ENCODE data around the gene CD7.

The CD7 gene

DNA sequence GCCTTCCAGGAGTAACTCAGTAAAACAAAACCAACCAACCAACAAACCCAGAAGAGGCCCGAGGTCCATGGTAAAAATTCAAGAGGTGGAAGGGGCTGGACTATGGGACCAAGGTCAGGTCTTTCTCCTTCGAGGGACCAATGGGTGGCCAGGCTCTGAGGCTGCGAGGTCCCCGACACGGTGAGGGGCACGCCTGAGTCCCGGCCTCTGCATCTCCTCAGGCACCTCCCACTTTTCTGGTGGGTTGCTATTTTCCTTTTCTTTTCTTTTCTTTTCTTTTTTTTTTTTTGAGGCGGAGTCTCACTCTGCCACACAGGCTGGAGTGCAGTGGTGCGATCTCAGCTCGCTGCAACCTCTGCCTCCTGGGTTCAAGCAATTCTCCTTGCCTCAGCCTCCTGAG lies 18.0 kb downstream of the CD7 start:
- Histone ChIP-seq H4K91ac (ENCODE audit: low read depth, low read length, poor library complexity) (no peak overlapping the region), H2AK5ac (ENCODE audit: low read depth, low read length) (peak overlapping the region; percentile 47), H3K79me1 (ENCODE audit: low read depth, low read length) (peaks cover 2% of the 10 kb centered on the region), H3K4ac (ENCODE audit: low read length) (no peak overlapping the region), H2BK5ac (ENCODE audit: low read length) (no peak overlapping the region), H3K9ac (ENCODE audit: low read depth, low read length, poor library complexity) (no peak overlapping the region), H3K18ac (ENCODE audit: low read length) (no peak overlapping the region), H3K14ac (ENCODE audit: low read length) (no peak overlapping the region), H3K4me3 (ENCODE audit: low read length in 2 of 2) (no peak overlapping the region), H4K8ac (ENCODE audit: low read depth, low read length) (no peak overlapping the region), H3K23ac (ENCODE audit: low read depth, low read length, poor library complexity) (no peak overlapping the region), H3K4me2 (ENCODE audit: insufficient read depth, low read length, poor library complexity, severe bottlenecking) (no peak overlapping the region), H2AFZ (ENCODE audit: low read length) (peak overlapping the region; percentile 57), H3K4me1 (ENCODE audit: control insufficient read depth in 2 of 2, insufficient read depth in 1 of 2, low read depth in 1 of 2, low read length in 2 of 2) (peaks cover 8 to 19% of the 10 kb centered on the region in 2 donors), H2BK120ac (ENCODE audit: low read depth, low read length) (peak overlapping the region; percentile 51), H3K27ac (replicated peaks; ENCODE audit: low read length) (no peak overlapping the region), H3K27me3 (ENCODE audit: control insufficient read depth in 3 of 3, insufficient read depth in 3 of 3, low read depth in 1 of 3, low read length in 3 of 3) (peaks cover 0 to 7% (median 2%) of the 10 kb centered on the region in 3 experiments), H3K9me3 (replicated peaks in 1 of 2; ENCODE audit: control insufficient read depth in 2 of 2, insufficient read depth in 1 of 2, low read depth in 1 of 2, low read length in 2 of 2) (no peaks in the 10 kb centered on the region), H2BK15ac (ENCODE audit: low read length) (no peak overlapping the region), H2BK12ac (ENCODE audit: low read length) (no peak overlapping the region), H3K36me3 (replicated peaks in 1 of 2; ENCODE audit: control insufficient read depth in 2 of 2, insufficient read depth in 2 of 2, low read length in 2 of 2) (no peaks in the 10 kb centered on the region)
- no CpG with 5 or more reads among the region's 10 CpGs for WGBS, 2 donors (ENCODE audit: extremely low coverage in 2 of 2, insufficient read length in 2 of 2, insufficient replicate concordance in 1 of 2)
- DNase-seq (ENCODE audit: low spot score) = no peak

DNA sequence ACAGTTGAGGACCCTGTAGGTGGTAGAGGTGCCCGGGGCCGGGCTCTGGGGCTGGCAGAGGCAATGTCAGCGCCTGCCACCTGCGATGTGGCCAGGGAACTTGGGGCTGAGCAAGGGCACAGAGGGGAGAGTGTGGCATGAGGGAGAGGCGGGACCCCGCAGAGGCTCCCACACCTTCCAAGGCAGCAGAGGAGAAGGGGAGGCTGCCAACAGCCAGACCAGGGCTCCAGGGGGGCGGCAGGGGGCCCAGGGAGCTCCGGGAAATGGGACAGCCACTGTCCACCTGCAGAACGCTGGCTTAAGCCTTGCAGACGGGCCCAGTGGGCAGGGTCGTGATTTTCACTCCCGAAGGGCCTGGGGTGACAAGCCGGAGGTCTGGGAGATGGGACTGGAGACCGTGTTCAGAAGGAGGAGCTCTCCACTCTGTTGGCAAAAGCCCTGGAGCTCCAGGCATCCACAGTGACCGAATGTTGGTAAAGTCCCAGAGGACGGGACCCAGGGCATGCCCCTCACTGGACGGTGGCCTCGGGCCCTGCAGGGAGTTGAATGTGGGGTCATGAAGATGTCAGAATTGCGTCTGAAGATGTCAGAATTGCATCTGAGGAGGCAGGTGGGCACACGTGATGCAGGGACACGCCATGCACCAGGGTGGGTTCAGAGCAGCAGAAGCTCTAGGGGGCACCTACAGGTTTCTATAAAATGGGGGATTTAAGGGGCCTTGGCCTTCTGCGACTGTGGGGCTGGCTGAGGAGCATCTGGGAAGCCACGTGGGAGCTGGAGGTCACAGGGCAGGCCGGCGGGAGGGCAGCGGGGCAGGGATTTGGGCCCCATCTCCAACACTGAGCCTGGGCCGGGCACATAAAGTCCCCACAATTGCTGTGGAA lies 18.6 kb downstream of the CD7 start:
- Histone ChIP-seq H3K4me2 (ENCODE audit: insufficient read depth, low read length, poor library complexity, severe bottlenecking) (peak overlapping the region; percentile 3), H3K9me3 (replicated peaks in 1 of 2; ENCODE audit: control insufficient read depth in 2 of 2, insufficient read depth in 1 of 2, low read depth in 1 of 2, low read length in 2 of 2) (no peaks in the 10 kb centered on the region), H3K27ac (replicated peaks; ENCODE audit: low read length) (no peak overlapping the region), H4K8ac (ENCODE audit: low read depth, low read length) (no peak overlapping the region), H3K27me3 (ENCODE audit: control insufficient read depth in 3 of 3, insufficient read depth in 3 of 3, low read depth in 1 of 3, low read length in 3 of 3) (peaks cover 0 to 7% (median 2%) of the 10 kb centered on the region in 3 experiments), H3K4me3 (ENCODE audit: low read length in 2 of 2) (no peak overlapping the region), H2BK12ac (ENCODE audit: low read length) (no peak overlapping the region), H2BK5ac (ENCODE audit: low read length) (peak overlapping the region; percentile 63), H3K4me1 (ENCODE audit: control insufficient read depth in 2 of 2, insufficient read depth in 1 of 2, low read depth in 1 of 2, low read length in 2 of 2) (peaks cover 10 to 14% of the 10 kb centered on the region in 2 donors), H3K4ac (ENCODE audit: low read length) (no peak overlapping the region), H4K91ac (ENCODE audit: low read depth, low read length, poor library complexity) (no peak overlapping the region), H2BK120ac (ENCODE audit: low read depth, low read length) (peak overlapping the region; percentile 51), H3K9ac (ENCODE audit: low read depth, low read length, poor library complexity) (peak overlapping the region; percentile 36), H3K36me3 (replicated peaks in 1 of 2; ENCODE audit: control insufficient read depth in 2 of 2, insufficient read depth in 2 of 2, low read length in 2 of 2) (no peaks in the 10 kb centered on the region), H3K14ac (ENCODE audit: low read length) (no peak overlapping the region), H2AK5ac (ENCODE audit: low read depth, low read length) (peak overlapping the region; percentile 93), H2AFZ (ENCODE audit: low read length) (peak overlapping the region; percentile 57), H3K23ac (ENCODE audit: low read depth, low read length, poor library complexity) (peak overlapping the region; percentile 90), H2BK15ac (ENCODE audit: low read length) (peak overlapping the region; percentile 95), H3K18ac (ENCODE audit: low read length) (peak overlapping the region; percentile 36), H3K79me1 (ENCODE audit: low read depth, low read length) (peaks cover under 1% of the 10 kb centered on the region)
- no peak for DNase-seq (ENCODE audit: low spot score)
- no CpG with 5 or more reads among the region's 27 CpGs for WGBS, 2 donors (ENCODE audit: extremely low coverage in 2 of 2, insufficient read length in 2 of 2, insufficient replicate concordance in 1 of 2)

DNA sequence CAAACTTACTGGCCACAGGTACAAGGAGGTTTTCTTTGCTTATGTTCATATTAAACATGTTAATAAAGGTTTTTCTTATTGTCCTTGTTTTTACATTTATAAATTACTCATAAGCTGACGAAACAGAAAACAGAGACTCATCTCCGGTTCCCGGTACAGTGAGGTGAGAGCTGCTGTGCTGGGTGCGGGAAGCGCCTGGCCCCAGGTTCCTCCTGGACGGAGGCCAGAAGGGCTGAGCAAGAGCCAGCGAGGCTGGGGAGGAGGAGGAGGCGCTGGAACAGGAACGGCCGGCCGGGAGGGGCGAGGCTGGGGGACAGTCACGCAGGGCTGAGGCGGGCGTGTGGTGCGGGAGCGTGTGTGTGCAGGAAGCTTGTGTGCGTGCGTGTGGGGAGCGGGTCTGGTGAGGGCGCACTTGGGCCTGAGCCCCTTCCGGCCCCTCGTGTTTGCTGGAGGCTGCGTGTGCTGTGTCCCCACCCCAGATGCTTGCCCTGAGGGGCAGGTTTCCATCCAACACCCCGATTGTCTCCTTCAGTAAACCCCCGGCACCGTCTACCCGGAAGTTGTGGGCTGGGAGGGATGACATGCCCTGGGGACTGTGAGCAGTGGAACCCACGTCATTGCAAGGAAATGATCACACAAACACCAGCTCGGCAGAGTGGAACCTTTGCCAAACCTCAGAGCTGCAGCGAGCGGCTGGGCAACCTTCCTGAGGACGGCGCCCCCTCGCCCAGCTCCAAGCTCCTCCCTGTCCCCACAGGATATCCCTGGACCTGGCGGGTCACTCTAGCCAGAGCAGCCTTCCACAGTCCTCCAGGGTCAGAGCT lies 19.5 kb downstream of the CD7 start:
- Histone ChIP-seq H3K18ac (ENCODE audit: low read length) (peak overlapping the region; percentile 73), H3K23ac (ENCODE audit: low read depth, low read length, poor library complexity) (peak overlapping the region; percentile 90), H4K91ac (ENCODE audit: low read depth, low read length, poor library complexity) (peak overlapping the region; percentile 90), H3K4ac (ENCODE audit: low read length) (no peak overlapping the region), H3K79me1 (ENCODE audit: low read depth, low read length) (no peaks in the 10 kb centered on the region), H2AFZ (ENCODE audit: low read length) (no peak overlapping the region), H3K27me3 (ENCODE audit: control insufficient read depth in 3 of 3, insufficient read depth in 3 of 3, low read depth in 1 of 3, low read length in 3 of 3) (peaks cover 0 to 7% (median 2%) of the 10 kb centered on the region in 3 experiments), H2BK12ac (ENCODE audit: low read length) (peak overlapping the region; percentile 52), H3K4me2 (ENCODE audit: insufficient read depth, low read length, poor library complexity, severe bottlenecking) (peak overlapping the region; percentile 15), H3K27ac (replicated peaks; ENCODE audit: low read length) (no peak overlapping the region), H3K9me3 (replicated peaks in 1 of 2; ENCODE audit: control insufficient read depth in 2 of 2, insufficient read depth in 1 of 2, low read depth in 1 of 2, low read length in 2 of 2) (no peaks in the 10 kb centered on the region), H2BK5ac (ENCODE audit: low read length) (peak overlapping the region; percentile 63), H2AK5ac (ENCODE audit: low read depth, low read length) (peak overlapping the region; percentile 93), H3K36me3 (replicated peaks in 1 of 2; ENCODE audit: control insufficient read depth in 2 of 2, insufficient read depth in 2 of 2, low read length in 2 of 2) (no peaks in the 10 kb centered on the region), H3K4me1 (ENCODE audit: control insufficient read depth in 2 of 2, insufficient read depth in 1 of 2, low read depth in 1 of 2, low read length in 2 of 2) (peaks cover 5 to 9% of the 10 kb centered on the region in 2 donors), H3K14ac (ENCODE audit: low read length) (peak overlapping the region; percentile 78), H2BK120ac (ENCODE audit: low read depth, low read length) (no peak overlapping the region), H3K4me3 (ENCODE audit: low read length in 2 of 2) (no peak overlapping the region), H4K8ac (ENCODE audit: low read depth, low read length) (peak overlapping the region; percentile 9), H2BK15ac (ENCODE audit: low read length) (peak overlapping the region; percentile 95), H3K9ac (ENCODE audit: low read depth, low read length, poor library complexity) (peak overlapping the region; percentile 56)
- no CpG with 5 or more reads among the region's 36 CpGs for WGBS, 2 donors (ENCODE audit: extremely low coverage in 2 of 2, insufficient read length in 2 of 2, insufficient replicate concordance in 1 of 2)
- no peak for DNase-seq (ENCODE audit: low spot score)

Data from neuronal stem cell (in vitro differentiated cells).